Transverse colon (tissue), 4 donors: ENCODE measurements around the gene WDCP.

Experiments
- CTCF ChIP-seq, 5 experiments: fragments of 200-600 bp in 3 of 5; fragments of 450-650 bp in 2 of 5; sonication (generic) in 3 of 5; IDR thresholded peaks; 1 replicate in 2 of 5; 2 replicates in 3 of 5; pipeline ENCODE4 v1.5.1; 2016 to 2017; ENCODE audit warnings: antibody characterized with exemption in 5 of 5, inconsistent platforms in 3 of 5, mild to moderate bottlenecking in 2 of 5, moderate library complexity in 1 of 5
- POLR2A ChIP-seq: fragments of 450-650 bp; IDR thresholded peaks from one replicate; pipeline ENCODE4 v1.6.1; 2016; ENCODE audit warnings: antibody characterized with exemption, mild to moderate bottlenecking, moderate library complexity
- POLR2AphosphoS5 ChIP-seq, 3 donors: sonication (generic); formaldehyde crosslinking; IDR thresholded peaks; one replicate each; pipeline ENCODE4 v1.6.1; 2016; ENCODE audit warnings: antibody characterized with exemption in 3 of 3

DNA sequence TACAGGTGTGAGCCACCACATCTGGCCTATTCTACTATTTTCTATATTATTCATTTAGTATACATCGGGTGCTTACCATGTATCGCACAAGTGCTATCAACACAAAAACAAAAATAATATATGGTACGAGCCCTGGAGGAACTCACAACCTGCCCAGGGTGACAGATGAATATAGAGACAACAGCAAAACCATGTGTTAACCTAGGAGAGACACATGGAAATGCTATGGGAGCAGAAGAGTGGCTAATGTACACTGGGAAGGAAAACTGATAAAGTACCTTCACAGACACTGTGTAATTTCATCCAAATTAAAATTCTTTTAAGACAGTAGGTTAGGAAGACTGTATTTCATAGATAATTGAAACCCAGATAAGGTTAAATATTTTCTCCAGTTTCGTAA, 25.1 kb upstream of the WDCP start:
- TF ChIP-seq CTCF (IDR thresholded peaks at IDR 0.05) (no peak), POLR2A (no peak), POLR2AphosphoS5 (IDR thresholded peaks at IDR 0.05) (no peak)
